H9 (cell line): ENCODE measurements around the gene TXNRD1. TPM values are rescaled to one million over a fixed set of nuclear protein-coding genes. Genes with fewer than 3 reads are reported as not detected.

Source experiments
- DNase-seq: peaks from one replicate; pipeline ENCODE4 v3.0.0-alpha.2; 2017
- H2AFZ ChIP-seq: one replicate; pipeline ENCODE4 v1.6.1; 2013; ENCODE audit warnings: mild to moderate bottlenecking, low read length, control low read depth, moderate library complexity
- H2AK5ac ChIP-seq: 2 replicates; pipeline ENCODE4 v1.6.1; 2013; ENCODE audit warnings: low read length, control low read depth, mixed read lengths; ENCODE audit not compliant: insufficient read length
- H2BK120ac ChIP-seq: one replicate; pipeline ENCODE4 v1.6.1; 2013; ENCODE audit warnings: low read depth, mild to moderate bottlenecking, low read length, control low read depth, inconsistent platforms; ENCODE audit not compliant: poor library complexity, severe bottlenecking
- H2BK12ac ChIP-seq: 2 replicates; pipeline ENCODE4 v1.6.1; 2013; ENCODE audit warnings: low read length, control low read depth, mixed read lengths, low read depth; ENCODE audit not compliant: insufficient read length
- H2BK15ac ChIP-seq: 2 replicates; pipeline ENCODE4 v1.6.1; 2013; ENCODE audit warnings: low read depth, low read length, control low read depth
- H2BK20ac ChIP-seq: one replicate; pipeline ENCODE4 v1.6.1; 2013; ENCODE audit warnings: low read depth, mild to moderate bottlenecking, low read length, control low read depth, inconsistent platforms; ENCODE audit not compliant: poor library complexity, severe bottlenecking
- H2BK5ac ChIP-seq: 2 replicates; pipeline ENCODE4 v1.6.1; 2013; ENCODE audit warnings: low read length, control low read depth, mixed read lengths; ENCODE audit not compliant: insufficient read length
- H3K14ac ChIP-seq: 2 replicates; pipeline ENCODE4 v1.6.1; 2013; ENCODE audit warnings: low read length, control low read depth; ENCODE audit not compliant: insufficient read depth
- H3K18ac ChIP-seq: 2 replicates; pipeline ENCODE4 v1.6.1; 2013; ENCODE audit warnings: low read depth, mild to moderate bottlenecking, mixed read lengths, low read length, control low read depth; ENCODE audit not compliant: insufficient read length
- H3K23ac ChIP-seq: 2 replicates; pipeline ENCODE4 v1.6.1; 2013; ENCODE audit warnings: low read length, control low read depth, mixed read lengths, low read depth; ENCODE audit not compliant: insufficient read length
- H3K23me2 ChIP-seq: 2 replicates; pipeline ENCODE4 v1.6.1; 2013; ENCODE audit warnings: low read depth, mild to moderate bottlenecking, mixed read lengths, low read length, control low read depth; ENCODE audit not compliant: insufficient read length, poor library complexity, severe bottlenecking
- H3K27ac ChIP-seq: 2 replicates; pipeline ENCODE4 v1.5.1; 2013; ENCODE audit warnings: low read length, control low read depth, mixed read lengths, low read depth; ENCODE audit not compliant: insufficient read length
- H3K27me3 ChIP-seq: 2 replicates; pipeline ENCODE4 v1.6.1; 2013; ENCODE audit warnings: low read length, control low read depth, inconsistent platforms; ENCODE audit not compliant: insufficient read depth
- H3K4ac ChIP-seq: 2 replicates; pipeline ENCODE4 v1.6.1; 2013; ENCODE audit warnings: low read depth, mild to moderate bottlenecking, control low read depth, inconsistent platforms, low read length, moderate library complexity
- H3K4me1 ChIP-seq: 2 replicates; pipeline ENCODE4 v1.6.1; 2013; ENCODE audit warnings: low read length, control low read depth, inconsistent platforms; ENCODE audit not compliant: insufficient read depth
- H3K4me2 ChIP-seq: 2 replicates; pipeline ENCODE4 v1.6.1; 2013; ENCODE audit warnings: low read length, control low read depth, mixed read lengths; ENCODE audit not compliant: insufficient read length, insufficient read depth
- H3K56ac ChIP-seq: 2 replicates; pipeline ENCODE4 v1.6.1; 2013; ENCODE audit warnings: low read depth, mild to moderate bottlenecking, mixed read lengths, low read length, control low read depth; ENCODE audit not compliant: insufficient read length
- H3K79me1 ChIP-seq: 2 replicates; pipeline ENCODE4 v1.6.1; 2013; ENCODE audit warnings: low read depth, mild to moderate bottlenecking, moderate library complexity, low read length, control low read depth, inconsistent platforms; ENCODE audit not compliant: insufficient read depth, poor library complexity, severe bottlenecking
- H3K79me2 ChIP-seq: 2 replicates; pipeline ENCODE4 v1.6.1; 2013; ENCODE audit warnings: low read length, control low read depth, inconsistent platforms; ENCODE audit not compliant: insufficient read depth
- H3K9ac ChIP-seq: 2 replicates; pipeline ENCODE4 v1.6.1; 2013; ENCODE audit warnings: low read length, control low read depth, mixed read lengths; ENCODE audit not compliant: insufficient read length; ENCODE audit errors: extremely low read depth
- H3K9me3 ChIP-seq: one replicate; pipeline ENCODE4 v1.6.1; 2013; ENCODE audit warnings: low read depth, low read length, inconsistent platforms; ENCODE audit not compliant: control insufficient read depth
- H3T11ph ChIP-seq: one replicate; pipeline ENCODE4 v1.6.1; 2013; ENCODE audit warnings: mild to moderate bottlenecking, low read length, control low read depth, inconsistent platforms
- H4K20me1 ChIP-seq: one replicate; pipeline ENCODE4 v1.6.1; 2013; ENCODE audit not compliant: control insufficient read depth, insufficient read length, insufficient read depth
- H4K5ac ChIP-seq: 2 replicates; pipeline ENCODE4 v1.6.1; 2013; ENCODE audit warnings: low read depth, mild to moderate bottlenecking, mixed read lengths, low read length, control low read depth; ENCODE audit not compliant: insufficient read length
- H4K8ac ChIP-seq: replicated peaks from 2 replicates; pipeline ENCODE4 v1.6.1; 2013; ENCODE audit warnings: low read length, control low read depth, mixed read lengths, low read depth; ENCODE audit not compliant: insufficient read length
- H4K91ac ChIP-seq: 2 replicates; pipeline ENCODE4 v1.6.1; 2013; ENCODE audit warnings: low read depth, mild to moderate bottlenecking, moderate library complexity, mixed read lengths, low read length, control low read depth; ENCODE audit not compliant: insufficient read length
- H3K27ac Mint-ChIP-seq, 3 experiments: 2 replicates in 2 of 3; 3 replicates in 1 of 3; pipeline ENCODE4 v1.8.0; 2020 to 2021; ENCODE audit warnings: mixed read lengths in 3 of 3, mild to moderate bottlenecking in 1 of 3, moderate library complexity in 1 of 3
- H3K27me3 Mint-ChIP-seq: 2 replicates; pipeline ENCODE4 v1.8.0; 2021; ENCODE audit warnings: low read depth, mild to moderate bottlenecking, moderate library complexity, mixed read lengths
- H3K36me3 Mint-ChIP-seq, 3 experiments: 2 replicates in 2 of 3; 3 replicates in 1 of 3; pipeline ENCODE4 v1.8.0; 2020 to 2021; ENCODE audit warnings: low read depth in 3 of 3, mixed read lengths in 3 of 3; ENCODE audit not compliant: insufficient read depth in 1 of 3
- H3K4me1 Mint-ChIP-seq, 2 experiments: 2 replicates each; pipeline ENCODE4 v1.8.0; 2020; ENCODE audit warnings: mixed read lengths in 2 of 2
- H3K4me3 Mint-ChIP-seq, 2 experiments: 2 replicates in 1 of 2; 3 replicates in 1 of 2; pipeline ENCODE4 v1.8.0; 2020 to 2021; ENCODE audit warnings: mild to moderate bottlenecking in 2 of 2, mixed read lengths in 2 of 2, moderate library complexity in 1 of 2
- H3K9me3 Mint-ChIP-seq, 2 experiments: 2 replicates in 1 of 2; 3 replicates in 1 of 2; pipeline ENCODE4 v1.8.0; 2020; ENCODE audit warnings: mild to moderate bottlenecking in 2 of 2, mixed read lengths in 2 of 2, moderate library complexity in 1 of 2
- WGBS: extraction: QIAGEN DNeasy Blood & Tissue Kit; methylation state at CpG from one replicate; pipeline ENCODE4 v1.1.7; 2013; ENCODE audit warnings: missing lambda C conversion rate, low lambda C conversion rate, mixed read lengths; ENCODE audit not compliant: insufficient read length; ENCODE audit errors: extremely low coverage; 5-methylcytosine and 5-hydroxymethylcytosine counted together
- total RNA-seq: library from RNA; stranded (reverse); gene quantifications from 2 replicates; pipeline ENCODE4 v1.2.1, GENCODE V29; 2021
- TF ChIP-seq, protein P1 (sequence below): fragments of 200-600 bp; sonication (generic); conservative IDR thresholded peaks from 3 replicates; pipeline ENCODE4 v1.8.0; 2021; ENCODE audit warnings: antibody characterized with exemption, mild to moderate bottlenecking

TXNRD1 gene
- total RNA-seq, 1 experiment from 2014 or later: 100 TPM

GRCh38 chr12:104359216-104359615, 143.6 kb downstream of the TXNRD1 start:
- Histone ChIP-seq H2BK5ac (no peak overlapping the region), H2BK120ac (no peak overlapping the region), H3K23me2 (no peaks in the 10 kb centered on the region), H4K8ac (no peak overlapping the region), H2BK15ac (no peak overlapping the region), H3K56ac (no peak overlapping the region), H4K91ac (no peak overlapping the region), H3K9me3 (no peaks in the 10 kb centered on the region), H3K23ac (no peak overlapping the region), H3K9ac (no peak overlapping the region), H3K4me2 (no peak overlapping the region), H2AK5ac (no peak overlapping the region), H3K18ac (no peak overlapping the region), H3T11ph (no peak overlapping the region), H3K79me1 (no peaks in the 10 kb centered on the region), H2AFZ (no peak overlapping the region), H2BK12ac (no peak overlapping the region), H3K14ac (no peak overlapping the region), H3K79me2 (no peaks in the 10 kb centered on the region), H3K27ac (no peak overlapping the region), H4K5ac (no peak overlapping the region), H4K20me1 (no peaks in the 10 kb centered on the region), H3K4ac (no peak overlapping the region), H3K27me3 (no peaks in the 10 kb centered on the region), H3K4me1 (no peaks in the 10 kb centered on the region), H2BK20ac (no peak overlapping the region)
- DNase-seq: no peak
- Mint-ChIP-seq H3K27ac (no peak overlapping the region), H3K4me3 (no peak overlapping the region), H3K36me3 (peaks cover 5 to 15% (median 13%) of the 10 kb centered on the region in 3 experiments; a peak in 6 of 7 replicates), H3K27me3 (no peaks in the 10 kb centered on the region; the same call in 1 of the 2 replicates), H3K9me3 (peaks cover 10 to 15% of the 10 kb centered on the region in 2 experiments; a peak in 4 of 5 replicates), H3K4me1 (peaks cover 3 to 4% of the 10 kb centered on the region in 2 experiments; a peak in 1 of 4 replicates)
- no CpG with 5 or more reads among the region's 10 CpGs for WGBS
- TF ChIP-seq, protein P1, sequence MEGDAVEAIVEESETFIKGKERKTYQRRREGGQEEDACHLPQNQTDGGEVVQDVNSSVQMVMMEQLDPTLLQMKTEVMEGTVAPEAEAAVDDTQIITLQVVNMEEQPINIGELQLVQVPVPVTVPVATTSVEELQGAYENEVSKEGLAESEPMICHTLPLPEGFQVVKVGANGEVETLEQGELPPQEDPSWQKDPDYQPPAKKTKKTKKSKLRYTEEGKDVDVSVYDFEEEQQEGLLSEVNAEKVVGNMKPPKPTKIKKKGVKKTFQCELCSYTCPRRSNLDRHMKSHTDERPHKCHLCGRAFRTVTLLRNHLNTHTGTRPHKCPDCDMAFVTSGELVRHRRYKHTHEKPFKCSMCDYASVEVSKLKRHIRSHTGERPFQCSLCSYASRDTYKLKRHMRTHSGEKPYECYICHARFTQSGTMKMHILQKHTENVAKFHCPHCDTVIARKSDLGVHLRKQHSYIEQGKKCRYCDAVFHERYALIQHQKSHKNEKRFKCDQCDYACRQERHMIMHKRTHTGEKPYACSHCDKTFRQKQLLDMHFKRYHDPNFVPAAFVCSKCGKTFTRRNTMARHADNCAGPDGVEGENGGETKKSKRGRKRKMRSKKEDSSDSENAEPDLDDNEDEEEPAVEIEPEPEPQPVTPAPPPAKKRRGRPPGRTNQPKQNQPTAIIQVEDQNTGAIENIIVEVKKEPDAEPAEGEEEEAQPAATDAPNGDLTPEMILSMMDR: no peak
